Type B pancreatic cell (in vitro differentiated cells): ENCODE results near the gene BBS2. TPM values are rescaled to one million over a fixed set of nuclear protein-coding genes. Genes with fewer than 3 reads are reported as not detected.
A peak's percentile ranks its signal among the peaks of the same experiment; 100 is the strongest.

Experiments used
- DNase-seq: peaks from one replicate; pipeline ENCODE4 v3.0.0; 2021; ENCODE audit warnings: mixed read lengths; ENCODE audit not compliant: unreplicated experiment; ENCODE audit errors: extremely low spot score
- H3K27ac Mint-ChIP-seq: 2 replicates; pipeline ENCODE4 v1.8.0; 2021; ENCODE audit warnings: mild to moderate bottlenecking, mixed read lengths
- H3K27me3 Mint-ChIP-seq: 2 replicates; pipeline ENCODE4 v1.8.0; 2021; ENCODE audit warnings: mixed read lengths
- H3K36me3 Mint-ChIP-seq: 2 replicates; pipeline ENCODE4 v1.8.0; 2021; ENCODE audit warnings: mixed read lengths
- H3K4me1 Mint-ChIP-seq: one replicate; pipeline ENCODE4 v1.8.0; 2021; ENCODE audit warnings: mixed read lengths; ENCODE audit not compliant: unreplicated experiment
- H3K4me3 Mint-ChIP-seq: 2 replicates; pipeline ENCODE4 v1.8.0; 2021; ENCODE audit warnings: mild to moderate bottlenecking, mixed read lengths
- H3K9me3 Mint-ChIP-seq: 2 replicates; pipeline ENCODE4 v1.8.0; 2021; ENCODE audit warnings: mixed read lengths
- CTCF ChIP-seq: fragments of 200-600 bp; sonication (generic); conservative IDR thresholded peaks from 2 replicates; pipeline ENCODE4 v1.5.0; 2021; ENCODE audit warnings: antibody characterized with exemption, mild to moderate bottlenecking
- long read RNA-seq: library from polyadenylated mRNA; unstranded; transcript quantifications from one replicate; pipeline ENCODE4 v2.0.0, GENCODE V29; 2020
- total RNA-seq: library from RNA; stranded (reverse); gene quantifications from 2 replicates; pipeline ENCODE4 v1.2.1, GENCODE V29; 2021; ENCODE audit warnings: low replicate concordance

Gene BBS2
- 37.6 and 39.6 TPM in 2 replicates for total RNA-seq
- long read RNA-seq, transcript BBS2-201 (17 exons, 2,963 nt): major isoform, 71 of 119 reads
- long read RNA-seq, partial matches to known transcripts: 10 of 119 reads
- long read RNA-seq, other reads (novel, unspliced or antisense): 38 of 119 reads

GRCh38 chr16:56519459-56520250 is at the start of gene BBS2:
Gene BBS2, minus strand, starts transcription at chr16:56520024. Its CDS starts 162 bp downstream, at chr16:56519862.
- no peaks in the 10 kb centered on the region for H3K36me3 Mint-ChIP-seq
- peak; percentile 40 for TF ChIP-seq CTCF
- H3K4me3 Mint-ChIP-seq: peak within 1 kb of the TSS; percentile 89
- peak within 1 kb of the TSS; percentile 77 for H3K27ac Mint-ChIP-seq
- H3K27me3 Mint-ChIP-seq: peaks cover 3% of the 10 kb centered on the region
- H3K4me1 Mint-ChIP-seq: peaks cover 18% of the 10 kb centered on the region
- peak; percentile 91 for DNase-seq
- H3K9me3 Mint-ChIP-seq: peaks cover 6% of the 10 kb centered on the region

- Mint-ChIP-seq H3K4me3 (no peak within 1 kb of the TSS), H3K27ac (no peak within 1 kb of the TSS), H3K4me1 (no peaks in the 10 kb centered on the region), H3K9me3 (no peaks in the 10 kb centered on the region), H3K27me3 (peaks cover 39% of the 10 kb centered on the region), H3K36me3 (no peaks in the 10 kb centered on the region)
- DNase-seq: no peak
- TF ChIP-seq CTCF: no peak
These were observed 45.1 kb upstream of the BBS2 start, which contains the start of gene MT4 for GRCh38 chr16:56564793-56565477. Gene MT4, plus strand, starts transcription at chr16:56565073. Its CDS starts 56 bp downstream, at chr16:56565129.

GRCh38 chr16:56561126-56561525 is 41.3 kb upstream of the BBS2 start:
- Mint-ChIP-seq H3K27me3 (peaks cover 49% of the 10 kb centered on the region), H3K9me3 (no peaks in the 10 kb centered on the region), H3K36me3 (no peaks in the 10 kb centered on the region), H3K27ac (no peak overlapping the region), H3K4me3 (no peak overlapping the region), H3K4me1 (no peaks in the 10 kb centered on the region)
- DNase-seq: no peak
- TF ChIP-seq CTCF: no peak

GRCh38 chr16:56560447-56560846 is 40.6 kb upstream of the BBS2 start:
- H3K27me3 Mint-ChIP-seq: peaks cover 45% of the 10 kb centered on the region
- H3K4me3 Mint-ChIP-seq: no peak overlapping the region
- no peaks in the 10 kb centered on the region for H3K9me3 Mint-ChIP-seq
- no peaks in the 10 kb centered on the region for H3K4me1 Mint-ChIP-seq
- H3K27ac Mint-ChIP-seq: no peak overlapping the region
- no peak for DNase-seq
- no peak for TF ChIP-seq CTCF
- H3K36me3 Mint-ChIP-seq: no peaks in the 10 kb centered on the region

- no peak for TF ChIP-seq CTCF
- Mint-ChIP-seq H3K36me3 (no peaks in the 10 kb centered on the region), H3K9me3 (no peaks in the 10 kb centered on the region), H3K27me3 (peaks cover 49% of the 10 kb centered on the region), H3K27ac (no peak overlapping the region), H3K4me1 (no peaks in the 10 kb centered on the region), H3K4me3 (no peak overlapping the region)
- no peak for DNase-seq
These were observed 39.3 kb upstream of the BBS2 start for GRCh38 chr16:56559109-56559508.
